ENCODE data around the gene TSPEAR.

TSPEAR gene

DNA sequence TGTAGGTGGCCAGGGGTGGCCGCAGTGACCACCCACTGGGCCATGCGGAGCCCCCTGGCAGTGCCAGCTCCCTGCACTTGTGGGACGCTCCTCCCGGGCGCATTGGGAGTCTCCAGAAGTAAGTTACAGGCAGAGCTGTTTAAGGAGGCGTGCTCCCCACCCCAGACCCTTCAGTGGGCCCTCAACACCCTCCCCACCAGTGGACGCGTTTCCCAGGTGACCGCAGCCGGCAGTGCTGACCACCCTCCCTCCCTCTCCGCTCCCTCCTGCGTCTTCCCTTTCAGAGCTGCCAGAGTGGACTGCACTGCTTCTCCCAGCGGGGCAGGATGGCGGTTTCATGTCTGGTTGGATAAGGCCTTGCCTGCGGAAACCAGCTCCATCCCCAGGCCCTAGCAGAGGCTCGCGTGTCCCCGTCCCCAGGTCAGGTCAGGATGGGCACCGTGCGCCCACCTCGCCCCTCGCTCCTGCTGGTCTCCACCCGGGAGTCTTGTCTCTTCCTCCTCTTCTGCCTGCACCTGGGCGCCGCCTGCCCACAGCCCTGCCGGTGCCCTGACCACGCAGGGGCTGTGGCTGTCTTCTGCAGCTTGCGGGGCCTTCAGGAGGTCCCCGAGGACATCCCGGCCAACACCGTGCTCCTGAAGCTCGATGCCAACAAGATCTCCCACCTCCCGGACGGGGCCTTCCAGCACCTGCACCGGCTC is 255.0 kb downstream of the TSPEAR start:
- no peak for DNase-seq

DNA sequence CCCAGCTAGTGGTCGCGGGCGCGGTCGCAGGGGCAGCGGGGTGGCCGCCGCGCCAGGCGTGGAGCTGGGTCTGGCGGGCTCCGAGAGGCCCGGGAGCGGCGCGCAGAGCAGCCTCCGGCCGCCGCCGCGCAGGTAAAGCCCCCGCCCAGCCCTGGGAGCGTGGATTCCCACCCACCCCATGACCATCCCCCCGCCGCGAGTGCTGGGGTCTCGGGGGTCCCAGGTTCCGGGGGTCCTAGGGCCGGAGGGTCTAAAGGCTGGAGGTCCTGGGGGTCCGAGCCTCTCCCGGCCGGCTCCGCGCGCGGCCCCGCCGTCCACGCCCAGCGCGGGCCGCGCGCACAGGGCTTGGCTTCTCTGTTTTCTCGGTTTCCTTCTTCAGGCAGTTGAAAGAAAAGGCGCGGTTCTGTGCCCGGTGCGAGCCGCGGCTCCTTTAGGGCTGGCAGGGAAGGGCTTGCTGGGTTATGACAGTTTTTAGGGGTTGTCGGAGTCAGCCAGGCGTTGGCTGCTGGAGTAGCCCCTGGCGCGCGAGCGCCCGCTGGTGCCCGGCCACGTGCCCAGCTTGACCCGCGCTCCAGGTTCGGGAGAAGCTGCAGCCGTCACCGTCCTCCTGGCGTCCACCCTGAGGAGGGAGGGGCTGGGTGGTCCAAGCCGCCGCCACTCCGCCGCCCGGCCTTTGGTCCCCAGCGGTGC is 255.7 kb downstream of the TSPEAR start:
- DNase-seq, result no peak

DNA sequence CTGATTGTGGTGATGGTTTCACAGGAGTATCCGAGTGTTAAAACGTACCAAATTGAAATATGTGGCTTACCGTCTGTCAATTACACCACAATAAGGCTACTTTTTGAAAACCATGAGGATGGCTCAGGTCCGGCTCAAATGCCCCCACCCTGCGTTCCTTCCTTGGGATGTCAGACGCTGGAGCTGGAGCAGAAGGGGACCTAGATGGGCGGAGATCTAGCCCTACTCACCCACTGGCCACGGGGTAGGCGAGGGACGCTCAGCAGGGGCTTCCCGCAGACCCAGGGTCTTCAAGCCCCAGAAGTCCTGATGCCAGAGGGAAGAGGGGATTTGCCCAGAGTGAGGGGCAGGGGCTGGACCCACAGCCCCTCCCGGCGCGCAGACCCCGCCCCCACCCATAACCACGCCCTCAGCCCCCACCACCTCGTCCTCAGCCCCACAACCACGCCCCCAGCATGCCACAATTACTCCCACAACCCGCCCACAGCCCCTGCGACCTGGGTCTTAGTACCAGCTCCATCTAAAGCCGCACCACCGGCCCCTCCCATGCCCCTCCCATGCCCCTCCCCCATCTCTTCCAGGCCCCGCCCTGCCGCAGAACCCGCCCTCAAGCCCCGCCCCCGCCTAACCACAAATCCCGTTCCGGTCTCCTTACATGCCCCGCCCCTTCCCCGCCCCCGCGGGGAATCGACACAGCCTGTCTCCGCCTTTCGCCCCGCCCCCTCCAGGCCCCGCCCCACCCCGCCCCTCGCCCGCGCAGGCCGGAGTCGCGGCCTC is 256.4 kb downstream of the TSPEAR start, which contains the start of gene LRRC3:
LRRC3 (plus strand) TSS at position 764 of the 777 bp plus-strand sequence. CDS start 1,135 bp downstream, outside the sequence.
- DNase-seq, result peak; percentile 46

DNA sequence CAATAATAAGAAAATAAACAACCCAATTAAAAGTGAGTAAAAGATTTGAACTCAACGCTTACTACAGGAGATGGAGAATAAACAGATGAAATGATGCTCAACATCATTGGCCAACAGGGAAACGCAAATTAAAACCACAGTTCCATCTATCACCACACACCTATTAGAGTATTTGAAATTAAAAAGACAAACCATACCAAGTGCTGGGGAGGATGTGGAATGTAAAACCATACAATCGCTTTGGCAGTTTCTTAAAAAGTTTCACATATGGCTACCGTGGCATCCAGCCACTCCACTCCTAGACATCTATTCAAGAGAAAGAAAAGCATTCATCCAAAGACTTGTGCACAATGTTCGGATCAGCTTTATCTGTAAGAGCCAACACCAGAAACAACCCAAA is 257.3 kb downstream of the TSPEAR start:
- no peak for DNase-seq

DNA sequence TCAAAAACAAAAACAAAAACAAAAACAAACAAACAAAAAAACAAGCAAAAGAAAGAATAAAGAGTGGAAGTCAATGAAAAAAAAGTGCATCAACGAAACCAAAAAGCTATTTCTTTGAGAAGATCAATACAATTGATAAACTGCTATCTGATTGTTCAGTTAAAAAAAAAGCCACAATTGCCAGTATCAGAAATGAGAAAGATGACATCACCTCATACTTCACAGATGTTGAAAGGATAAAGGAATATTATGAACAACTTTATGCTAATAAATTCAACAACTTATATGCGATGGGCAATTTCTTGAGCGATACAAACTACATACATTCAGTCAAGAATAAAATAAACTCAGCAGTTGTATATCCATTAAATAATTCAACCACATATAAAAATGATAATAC is 258.3 kb downstream of the TSPEAR start:
- DNase-seq, result no peak

DNA sequence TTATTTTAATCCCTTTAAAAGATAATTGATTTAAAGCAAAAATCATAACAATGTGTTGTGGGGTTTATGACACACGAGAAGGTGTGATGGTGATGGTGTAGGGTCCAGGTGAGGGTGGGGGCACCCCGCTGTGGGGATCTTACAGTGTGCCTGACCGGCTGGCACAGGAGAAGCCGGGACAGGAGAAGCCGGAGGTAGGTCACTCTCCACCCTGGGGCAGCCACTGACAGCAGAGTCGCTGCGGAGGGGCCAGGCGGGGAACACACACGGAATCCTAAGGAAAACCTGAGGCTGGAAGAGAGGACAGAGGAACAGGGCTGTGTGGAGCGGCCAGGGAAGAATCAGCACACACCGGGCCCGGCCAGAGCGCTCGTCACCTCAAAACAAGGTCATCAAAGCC is 260.4 kb downstream of the TSPEAR start:
- no peak for DNase-seq

DNA sequence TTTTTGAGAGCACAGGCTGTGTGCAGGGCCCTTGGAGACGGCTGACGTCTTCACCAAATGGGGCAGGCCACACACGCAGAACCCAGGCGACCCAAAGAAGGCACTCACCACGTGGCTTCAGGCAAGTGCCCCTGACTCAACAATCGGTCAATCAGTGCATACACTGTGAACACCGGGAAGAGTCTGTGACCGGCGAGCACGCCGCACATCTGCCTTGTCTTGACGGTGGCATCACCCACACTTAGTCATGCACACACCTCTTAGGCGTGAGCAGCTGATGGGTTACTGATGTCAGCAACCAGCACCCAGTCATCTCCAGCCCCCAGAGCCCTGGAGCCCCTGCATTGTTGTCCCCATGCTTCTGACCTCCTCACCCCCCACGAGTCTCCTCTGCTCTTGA is 261.0 kb downstream of the TSPEAR start:
- DNase-seq, result no peak

DNA sequence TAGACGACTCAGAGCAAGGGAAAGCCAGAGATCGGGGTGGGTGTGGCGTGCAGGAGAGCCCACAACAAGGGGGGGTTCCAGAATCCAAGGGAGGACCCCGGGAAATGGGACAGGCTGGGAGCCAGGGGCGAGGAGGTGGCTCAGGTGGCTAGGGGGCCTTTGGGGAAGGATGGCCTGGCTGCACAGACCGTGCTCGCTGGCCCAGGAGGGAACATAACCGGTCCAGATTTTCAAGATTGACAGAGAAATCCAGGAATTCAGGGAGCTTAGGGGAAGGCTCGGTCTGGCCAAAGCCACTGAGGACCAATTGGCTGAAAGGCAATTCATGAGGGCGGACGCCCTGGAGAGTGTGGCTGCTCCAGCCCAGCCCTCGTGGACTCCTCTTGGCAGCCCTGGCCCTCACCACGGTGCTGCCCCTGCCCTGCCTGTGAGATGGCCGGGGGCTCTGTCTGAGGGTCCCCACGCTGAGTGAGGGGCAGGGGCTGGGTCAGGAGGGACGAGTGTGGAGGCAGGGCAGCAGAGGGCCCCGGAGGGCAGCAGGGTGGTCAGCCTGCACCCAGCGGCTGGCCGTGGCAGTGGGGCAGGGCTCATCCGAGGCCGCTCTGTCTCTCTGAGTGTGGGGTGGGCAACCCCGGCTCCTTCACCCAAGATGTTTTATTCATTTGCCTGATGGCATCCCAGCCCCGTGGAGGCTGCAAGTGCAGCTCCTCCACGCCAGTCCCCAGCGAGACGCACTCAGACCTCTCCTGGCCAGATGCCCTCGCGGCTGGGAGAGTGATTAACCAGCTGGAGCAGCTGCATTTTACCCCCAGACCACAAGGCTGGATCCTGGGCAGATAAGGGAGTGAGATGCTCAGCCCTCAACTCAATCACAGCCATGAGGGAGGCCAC is 261.7 kb downstream of the TSPEAR start:
- DNase-seq, result no peak

DNA sequence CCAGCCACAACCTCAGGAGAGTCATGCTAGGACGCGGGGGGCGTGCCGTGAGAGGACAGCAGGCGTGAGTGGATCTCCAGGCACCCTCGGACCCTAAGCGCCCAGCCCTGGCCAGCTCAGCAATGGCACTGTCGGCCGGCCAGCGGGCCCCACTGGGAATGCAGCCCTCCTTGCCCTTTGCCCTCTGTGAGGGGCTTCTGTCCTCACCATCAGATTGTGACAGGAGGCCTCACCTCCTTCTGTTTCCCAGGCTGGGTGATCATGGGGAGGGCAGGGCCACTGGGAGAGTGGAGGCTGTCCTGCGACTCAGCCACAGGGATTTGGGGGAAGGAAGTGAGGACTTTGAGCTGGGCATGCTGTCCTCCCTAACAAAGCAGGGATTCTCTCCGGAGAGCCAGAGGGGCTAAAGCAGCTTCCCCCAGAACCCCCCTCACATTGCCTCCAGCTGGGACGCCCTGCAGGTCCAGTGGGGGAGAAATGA is 262.7 kb downstream of the TSPEAR start:
- DNase-seq, result no peak
